HEK293 (cell line): Measurements from ENCODE around the gene LAG3.
"Not testable (repeated sequence)": the region's sequence is repeated elsewhere in the genome, so short reads cannot be mapped to it uniquely, and the experiment has no call there.

Source experiments
- CTCF ChIA-PET: fragments of 350-600 bp; formaldehyde crosslinking; extraction: SDS; loops from one replicate; lab custom pipeline; 2021; ENCODE audit warnings: antibody characterized with exemption; lab: Yijun Ruan, JAX
- POLR2A ChIA-PET: fragments of 300-600 bp; formaldehyde crosslinking; extraction: SDS; loops from one replicate; lab custom pipeline; 2020; ENCODE audit warnings: antibody characterized with exemption, inconsistent platforms; lab: Yijun Ruan, JAX
- H3K27ac ChIP-seq: fragments of 200-500 bp; sonication (Bioruptor generic); 2 replicates; pipeline ENCODE4 v1.5.1; 2014; ENCODE audit warnings: low read depth, low read length, control low read depth, inconsistent platforms; ENCODE audit errors: extremely low read depth
- H3K36me3 ChIP-seq, 2 experiments: fragments of 200-500 bp in 1 of 2; sonication (Bioruptor generic) in 1 of 2; 1 replicate in 1 of 2; 2 replicates in 1 of 2; pipeline ENCODE4 v1.5.1; 2014 to 2017; ENCODE audit warnings: inconsistent platforms in 2 of 2, low read length in 2 of 2; ENCODE audit not compliant: control insufficient read depth in 2 of 2, insufficient read depth in 1 of 2
- H3K4me1 ChIP-seq: fragments of 200-500 bp; sonication (Bioruptor generic); 2 replicates; pipeline ENCODE4 v1.5.1; 2014; ENCODE audit warnings: mild to moderate bottlenecking, low read length, inconsistent platforms; ENCODE audit not compliant: control insufficient read depth, insufficient read depth
- H3K4me3 ChIP-seq: 2 replicates; pipeline ENCODE4 v1.5.1; 2011; ENCODE audit warnings: low read depth, mild to moderate bottlenecking, control low read depth, low read length, moderate library complexity
- H3K9me3 ChIP-seq: fragments of 200-500 bp; sonication (Bioruptor generic); 2 replicates; pipeline ENCODE4 v1.5.1; 2014; ENCODE audit warnings: low read depth, low read length, inconsistent platforms; ENCODE audit not compliant: control insufficient read depth, insufficient read depth
- EGR2 ChIP-seq: fragments of 450-650 bp; formaldehyde crosslinking; IDR thresholded peaks from 2 replicates; pipeline ENCODE4 v1.5.1; 2016; ENCODE audit warnings: low read depth, missing biosample characterization, missing genetic modification characterization
- HOXC10 ChIP-seq: sonication (generic); formaldehyde crosslinking; IDR thresholded peaks from 2 replicates; pipeline ENCODE4 v1.8.1; 2023; ENCODE audit warnings: mild to moderate bottlenecking, missing genetic modification reagents
- KLF1 ChIP-seq: fragments of 450-650 bp; formaldehyde crosslinking; IDR thresholded peaks from 2 replicates; pipeline ENCODE4 v1.5.1; 2016; ENCODE audit warnings: missing biosample characterization, missing genetic modification characterization
- KLF16 ChIP-seq: fragments of 450-650 bp; formaldehyde crosslinking; IDR thresholded peaks from 2 replicates; pipeline ENCODE4 v1.5.1; 2017; ENCODE audit warnings: missing biosample characterization, missing genetic modification characterization
- KLF7 ChIP-seq: fragments of 450-650 bp; formaldehyde crosslinking; IDR thresholded peaks from 2 replicates; pipeline ENCODE4 v1.5.1; 2016; ENCODE audit warnings: missing biosample characterization, missing genetic modification characterization, borderline replicate concordance
- PRDM1 ChIP-seq: fragments of 450-650 bp; formaldehyde crosslinking; IDR thresholded peaks from 2 replicates; pipeline ENCODE4; 2016; ENCODE audit warnings: missing biosample characterization, missing genetic modification characterization
- RBAK ChIP-seq: fragments of 450-650 bp; formaldehyde crosslinking; IDR thresholded peaks from 2 replicates; pipeline ENCODE4 v1.5.1; 2016; ENCODE audit warnings: missing biosample characterization, missing genetic modification characterization
- REPIN1 ChIP-seq: fragments of 450-650 bp; formaldehyde crosslinking; IDR thresholded peaks from 2 replicates; pipeline ENCODE4 v1.5.1; 2017; ENCODE audit warnings: missing biosample characterization, missing genetic modification characterization, low read depth
- SP2 ChIP-seq: fragments of 450-650 bp; formaldehyde crosslinking; IDR thresholded peaks from 2 replicates; pipeline ENCODE4 v1.5.1; 2016; ENCODE audit warnings: missing biosample characterization, missing genetic modification characterization
- ZFHX2 ChIP-seq: fragments of 450-650 bp; formaldehyde crosslinking; conservative IDR thresholded peaks from 2 replicates; pipeline ENCODE4 v1.5.1; 2016; ENCODE audit warnings: missing biosample characterization, missing genetic modification characterization
- ZNF341 ChIP-seq: fragments of 450-650 bp; formaldehyde crosslinking; IDR thresholded peaks from 2 replicates; pipeline ENCODE4; 2016; ENCODE audit warnings: low read depth, missing biosample characterization, missing genetic modification characterization
- ZNF501 ChIP-seq: fragments of 450-650 bp; formaldehyde crosslinking; IDR thresholded peaks from 2 replicates; pipeline ENCODE4 v1.5.1; 2016; ENCODE audit warnings: missing biosample characterization, missing genetic modification characterization
- ZNF530 ChIP-seq: fragments of 450-650 bp; formaldehyde crosslinking; IDR thresholded peaks from 2 replicates; pipeline ENCODE4 v1.5.1; 2016; ENCODE audit warnings: low read depth, missing biosample characterization, missing genetic modification characterization
- ZNF558 ChIP-seq: fragments of 450-650 bp; formaldehyde crosslinking; IDR thresholded peaks from 2 replicates; pipeline ENCODE4 v1.5.1; 2016; ENCODE audit warnings: missing biosample characterization, missing genetic modification characterization
- ZNF623 ChIP-seq: fragments of 450-650 bp; formaldehyde crosslinking; IDR thresholded peaks from 2 replicates; pipeline ENCODE4 v1.5.1; 2016; ENCODE audit warnings: missing biosample characterization, missing genetic modification characterization
- ZNF624 ChIP-seq: fragments of 450-650 bp; formaldehyde crosslinking; IDR thresholded peaks from 2 replicates; pipeline ENCODE4 v1.5.1; 2017; ENCODE audit warnings: missing biosample characterization, missing genetic modification characterization
- ZNF777 ChIP-seq: fragments of 450-650 bp; formaldehyde crosslinking; IDR thresholded peaks from 2 replicates; pipeline ENCODE4 v1.5.1; 2017; ENCODE audit warnings: missing biosample characterization, missing genetic modification characterization, borderline replicate concordance
- ZNF791 ChIP-seq: fragments of 450-650 bp; formaldehyde crosslinking; IDR thresholded peaks from 2 replicates; pipeline ENCODE4 v1.5.1; 2016; ENCODE audit warnings: missing biosample characterization, missing genetic modification characterization
- ZNF792 ChIP-seq: fragments of 450-650 bp; formaldehyde crosslinking; IDR thresholded peaks from 2 replicates; pipeline ENCODE4 v1.5.1; 2016; ENCODE audit warnings: missing biosample characterization, missing genetic modification characterization
- ZSCAN23 ChIP-seq: fragments of 450-650 bp; formaldehyde crosslinking; IDR thresholded peaks from 2 replicates; pipeline ENCODE4 v1.5.1; 2016; ENCODE audit warnings: missing biosample characterization, missing genetic modification characterization
- TF ChIP-seq, protein P1 (sequence below): fragments of 450-650 bp; formaldehyde crosslinking; IDR thresholded peaks from 2 replicates; pipeline ENCODE4 v1.5.1; 2016; ENCODE audit warnings: missing biosample characterization, missing genetic modification characterization

Gene LAG3

DNA sequence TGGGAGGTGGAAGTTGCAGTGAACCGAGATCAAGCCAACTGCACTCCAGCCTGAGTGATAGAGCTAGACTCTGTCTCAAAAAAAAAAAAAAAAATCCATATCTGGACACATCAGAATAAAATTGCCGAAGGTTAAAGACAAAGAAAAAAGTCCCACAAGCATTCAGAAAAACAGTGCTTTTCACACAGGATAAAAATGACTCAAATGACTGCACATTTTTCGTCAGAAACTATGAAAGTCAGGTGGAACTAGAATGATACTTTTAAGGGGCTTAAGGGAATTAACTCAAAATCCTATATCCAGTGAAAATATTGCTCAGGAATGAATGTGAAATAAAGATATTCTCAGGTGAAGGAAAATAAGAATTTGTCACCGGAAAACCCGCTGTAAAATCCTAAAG is 35.6 kb upstream of the LAG3 start:
- TF ChIP-seq KLF16 (tag by site-specific recombination) (no peak), REPIN1 (tag by site-specific recombination) (no peak), HOXC10 (no peak), KLF1 (tag by site-specific recombination) (no peak)
- POLR2A ChIA-PET: interaction anchor here (2.6 kb wide), 1 partner anchor 16 kb away, joined by 13 read pairs; the partner anchor contains the start of gene MLF2
- Histone ChIP-seq H3K4me1 (no peaks in the 10 kb centered on the region), H3K9me3 (no peaks in the 10 kb centered on the region), H3K27ac (no peak overlapping the region), H3K4me3 (no peak overlapping the region), H3K36me3 (peaks cover 3 to 15% of the 10 kb centered on the region in 2 experiments; a peak in 2 of 3 replicates)
- CTCF ChIA-PET: interaction anchor here (0.5 to 2.9 kb wide), 9 partner anchors 9 to 98 kb away, joined by 3 to 17 read pairs (median 3); partner anchors contain the start of genes COPS7A, MLF2 and PTMS

DNA sequence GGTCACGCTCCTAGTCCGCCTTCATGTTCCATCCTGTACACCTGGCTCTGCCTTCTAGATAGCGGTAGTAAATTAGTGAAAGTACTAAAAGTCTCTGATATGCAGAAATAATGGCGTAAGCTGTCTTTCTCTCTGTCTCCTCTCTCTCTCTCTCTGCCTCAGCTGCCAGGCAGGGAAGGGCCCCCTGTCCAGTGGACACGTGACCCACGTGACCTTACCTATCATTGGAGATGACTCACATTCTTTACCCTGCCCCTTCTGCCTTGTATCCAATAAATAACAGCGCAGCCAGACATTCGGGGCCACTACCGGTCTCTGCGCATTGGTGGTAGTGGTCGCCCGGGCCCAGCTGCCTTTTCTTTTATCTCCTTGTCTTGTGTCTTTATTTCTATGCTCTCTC is 30.2 kb upstream of the LAG3 start:
- H3K27ac ChIP-seq, H3K4me3 ChIP-seq, H3K4me1 ChIP-seq, H3K9me3 ChIP-seq: not testable (repeated sequence)
- CTCF ChIA-PET: interaction anchor here (0.8 to 3.3 kb wide), 3 partner anchors 11 to 83 kb away, joined by 3 to 24 read pairs (median 4); partner anchors contain the start of gene MLF2
- peaks cover 7 to 15% of the 10 kb centered on the region in 2 experiments for H3K36me3 ChIP-seq
- POLR2A ChIA-PET: interaction anchor here (1.2 kb wide), 1 partner anchor 10 kb away, joined by 3 read pairs; no protein-coding TSS in a partner anchor

DNA sequence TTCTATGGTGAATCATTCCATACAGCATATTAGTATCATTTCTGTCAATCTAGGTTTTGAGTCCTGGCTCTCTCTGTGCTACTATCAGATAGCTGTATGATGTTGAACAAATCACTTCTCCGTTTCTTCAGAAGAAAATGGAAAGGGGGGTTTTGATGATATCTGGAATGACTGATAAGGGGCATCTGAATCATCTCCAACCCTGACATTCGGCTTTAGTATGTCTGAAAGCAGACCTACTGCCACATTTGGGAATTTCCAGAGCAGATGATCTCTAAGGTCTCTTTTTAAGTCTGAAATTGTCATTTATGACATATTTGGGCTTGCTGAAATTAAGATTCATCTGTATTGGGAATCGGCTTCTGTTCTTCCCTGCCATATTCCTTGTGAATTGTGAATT is 29.5 kb upstream of the LAG3 start:
- CTCF ChIA-PET: interaction anchor here (0.6 to 3.3 kb wide), 5 partner anchors 10 to 455 kb away, joined by 3 to 24 read pairs (median 4); partner anchors contain the start of gene MLF2
- no peak overlapping the region for H3K27ac ChIP-seq
- no peak overlapping the region for H3K4me3 ChIP-seq
- no peaks in the 10 kb centered on the region for H3K9me3 ChIP-seq
- TF ChIP-seq SP2 (tag by site-specific recombination) (no peak), ZNF791 (tag by site-specific recombination) (no peak), ZNF777 (no peak), ZNF501 (no peak)
- TF ChIP-seq, protein P1, sequence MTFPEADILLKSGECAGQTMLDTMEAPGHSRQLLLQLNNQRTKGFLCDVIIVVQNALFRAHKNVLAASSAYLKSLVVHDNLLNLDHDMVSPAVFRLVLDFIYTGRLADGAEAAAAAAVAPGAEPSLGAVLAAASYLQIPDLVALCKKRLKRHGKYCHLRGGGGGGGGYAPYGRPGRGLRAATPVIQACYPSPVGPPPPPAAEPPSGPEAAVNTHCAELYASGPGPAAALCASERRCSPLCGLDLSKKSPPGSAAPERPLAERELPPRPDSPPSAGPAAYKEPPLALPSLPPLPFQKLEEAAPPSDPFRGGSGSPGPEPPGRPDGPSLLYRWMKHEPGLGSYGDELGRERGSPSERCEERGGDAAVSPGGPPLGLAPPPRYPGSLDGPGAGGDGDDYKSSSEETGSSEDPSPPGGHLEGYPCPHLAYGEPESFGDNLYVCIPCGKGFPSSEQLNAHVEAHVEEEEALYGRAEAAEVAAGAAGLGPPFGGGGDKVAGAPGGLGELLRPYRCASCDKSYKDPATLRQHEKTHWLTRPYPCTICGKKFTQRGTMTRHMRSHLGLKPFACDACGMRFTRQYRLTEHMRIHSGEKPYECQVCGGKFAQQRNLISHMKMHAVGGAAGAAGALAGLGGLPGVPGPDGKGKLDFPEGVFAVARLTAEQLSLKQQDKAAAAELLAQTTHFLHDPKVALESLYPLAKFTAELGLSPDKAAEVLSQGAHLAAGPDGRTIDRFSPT: no peak
- TF ChIP-seq, all 188 proteins: peak for 0
- H3K4me1 ChIP-seq: no peaks in the 10 kb centered on the region
- H3K36me3 ChIP-seq: peaks cover 13 to 23% of the 10 kb centered on the region in 2 experiments
- POLR2A ChIA-PET: interaction anchor here (1.2 kb wide), 1 partner anchor 9 kb away, joined by 3 read pairs; no protein-coding TSS in a partner anchor

DNA sequence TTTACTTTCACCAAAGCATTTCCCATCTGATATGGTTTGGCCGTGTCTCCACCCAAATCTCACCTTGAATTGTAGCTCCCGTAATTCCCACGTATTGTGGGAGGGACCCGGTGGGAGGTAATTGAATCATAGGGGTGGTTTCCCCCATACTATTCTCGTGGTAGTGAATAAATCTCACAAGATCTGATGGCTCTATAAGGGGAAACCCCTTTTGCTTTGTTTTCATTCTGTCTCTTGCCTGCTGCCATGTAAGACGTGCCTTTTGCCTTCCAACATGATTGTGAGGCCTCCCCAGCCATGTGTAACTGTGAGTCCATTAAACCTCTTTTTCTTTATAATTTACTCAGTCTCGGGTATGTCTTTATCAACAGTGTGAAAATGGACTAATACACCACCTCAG is 29.0 kb upstream of the LAG3 start:
- POLR2A ChIA-PET: interaction anchor here (1.2 kb wide), 1 partner anchor 9 kb away, joined by 3 read pairs; no protein-coding TSS in a partner anchor

DNA sequence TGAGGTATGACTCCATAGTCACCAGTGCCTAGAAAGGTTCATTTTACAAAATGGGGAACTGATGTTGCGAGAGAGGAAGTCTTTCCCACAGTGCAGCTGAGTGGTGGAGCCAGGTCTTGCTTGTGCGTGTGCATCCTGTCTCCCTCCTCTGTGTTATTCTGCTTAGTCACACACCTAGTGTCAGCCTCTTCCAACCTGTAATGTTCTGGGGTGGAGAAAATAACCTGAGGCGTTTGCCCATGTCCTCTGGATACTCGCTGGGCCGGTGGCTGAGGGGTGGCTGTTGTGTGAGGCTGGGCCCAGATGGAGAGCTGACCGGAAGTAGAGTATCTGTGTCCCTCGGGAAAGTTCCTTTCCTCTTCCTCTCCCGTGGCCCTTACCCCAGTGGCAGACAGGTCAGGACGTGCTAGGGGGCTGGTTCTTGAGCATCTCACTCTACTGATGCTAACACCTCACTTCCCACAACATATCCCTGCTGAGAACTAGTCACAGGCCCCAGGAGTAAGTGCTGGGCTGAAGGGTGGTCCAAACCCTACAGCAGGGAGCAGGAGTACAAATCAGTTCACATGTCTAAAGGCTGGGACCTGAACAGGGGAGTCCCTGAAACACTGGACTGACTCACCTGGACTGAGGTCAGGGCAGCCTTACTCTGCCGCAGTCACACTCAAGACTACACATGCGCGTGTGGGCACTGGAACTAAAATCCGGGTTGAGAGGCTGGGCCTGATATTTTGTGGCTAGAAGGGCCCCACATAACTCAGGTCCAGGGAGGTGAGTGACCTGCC is 26.4 kb upstream of the LAG3 start:
- H3K4me1 ChIP-seq: no peaks in the 10 kb centered on the region
- peaks cover 31 to 54% of the 10 kb centered on the region in 2 experiments for H3K36me3 ChIP-seq
- CTCF ChIA-PET: interaction anchor here (1.1 to 1.2 kb wide), 3 partner anchors 9 to 32 kb away, joined by 3 to 4 read pairs (median 4); no protein-coding TSS in a partner anchor
- H3K4me3 ChIP-seq: no peak overlapping the region
- POLR2A ChIA-PET: interaction anchor here (0.6 to 1.2 kb wide), 3 partner anchors 22 to 105 kb away, joined by 3 to 4 read pairs (median 3); partner anchors contain the start of genes CDCA3 and COPS7A
- TF ChIP-seq SP2 (tag by site-specific recombination): no peak
- TF ChIP-seq ZSCAN23: no peak
- TF ChIP-seq ZNF623: no peak
- no peak for TF ChIP-seq ZNF341 (tag by site-specific recombination)
- no peak for TF ChIP-seq ZNF530
- no peak for TF ChIP-seq PRDM1 (tag by site-specific recombination)
- no peak for TF ChIP-seq ZNF792
- TF ChIP-seq RBAK (tag by site-specific recombination): no peak
- TF ChIP-seq KLF7 (tag by site-specific recombination): no peak
- TF ChIP-seq ZNF558: no peak
- no peak for TF ChIP-seq ZNF624 (tag by site-specific recombination)
- no peaks in the 10 kb centered on the region for H3K9me3 ChIP-seq
- H3K27ac ChIP-seq: no peak overlapping the region

More for the DNA sequence above, 29.0 kb upstream of the LAG3 start:
- TF ChIP-seq ZFHX2 (tag by site-specific recombination) (peak; percentile 38; the same call in 1 of the 2 replicates), EGR2 (tag by site-specific recombination) (0 out of 2 replicates have a peak, but pooled peaks have one; percentile 45)
- TF ChIP-seq, all 188 proteins: peak for 2; not testable (repeated sequence) for 186
- CTCF ChIA-PET: interaction anchor here (0.6 to 3.3 kb wide), 4 partner anchors 10 to 456 kb away, joined by 4 to 24 read pairs (median 4); partner anchors contain the start of gene MLF2
- H3K4me3 ChIP-seq, H3K4me1 ChIP-seq, H3K9me3 ChIP-seq, H3K27ac ChIP-seq: not testable (repeated sequence)
- peaks cover 18 to 27% of the 10 kb centered on the region in 2 experiments for H3K36me3 ChIP-seq
